MM.1S (cell line): ENCODE data around the gene RHOA.
A peak's percentile ranks its signal among the peaks of the same experiment; 100 is the strongest.

Experiments
- DNase-seq: peaks from one replicate; pipeline ENCODE4 v3.0.0-alpha.2; 2015
- H2AFZ ChIP-seq: fragments of 300-600 bp; sonication (generic); 2 replicates; pipeline ENCODE4 v1.6.0; 2016; ENCODE audit warnings: antibody characterized with exemption, low read length
- H3F3A ChIP-seq: fragments of 300-600 bp; sonication (generic); 2 replicates; pipeline ENCODE4 v1.6.1; 2016; ENCODE audit warnings: mild to moderate bottlenecking, antibody characterized with exemption, low read length, moderate library complexity, mixed read lengths; ENCODE audit not compliant: insufficient read depth
- H3K27ac ChIP-seq: fragments of 300-600 bp; sonication (generic); 2 replicates; pipeline ENCODE4 v1.5.1; 2016; ENCODE audit warnings: mild to moderate bottlenecking, low read length
- H3K27me3 ChIP-seq: fragments of 300-600 bp; sonication (generic); replicated peaks from 2 replicates; pipeline ENCODE4 v1.6.0; 2016; ENCODE audit warnings: low read length; ENCODE audit not compliant: insufficient read depth
- H3K36me3 ChIP-seq: fragments of 300-600 bp; sonication (generic); replicated peaks from 2 replicates; pipeline ENCODE4 v1.6.1; 2016; ENCODE audit warnings: mild to moderate bottlenecking, low read length, mixed read lengths; ENCODE audit not compliant: insufficient read depth
- H3K4me1 ChIP-seq: fragments of 300-600 bp; sonication (generic); 2 replicates; pipeline ENCODE4 v1.6.1; 2016; ENCODE audit warnings: low read length, mixed read lengths
- H3K4me2 ChIP-seq: fragments of 300-600 bp; sonication (generic); 2 replicates; pipeline ENCODE4 v1.6.0; 2016; ENCODE audit warnings: low read depth, low read length
- H3K4me3 ChIP-seq: fragments of 300-600 bp; sonication (generic); 2 replicates; pipeline ENCODE4 v1.5.1; 2016; ENCODE audit warnings: low read length, mixed read lengths
- H3K79me2 ChIP-seq: fragments of 300-600 bp; sonication (generic); 2 replicates; pipeline ENCODE4 v1.6.1; 2016; ENCODE audit warnings: mixed run types, low read length, mixed read lengths
- H3K9ac ChIP-seq: fragments of 300-600 bp; sonication (generic); 2 replicates; pipeline ENCODE4 v1.6.1; 2016; ENCODE audit warnings: low read length, mixed read lengths
- H3K9me2 ChIP-seq: fragments of 300-600 bp; sonication (generic); replicated peaks from 2 replicates; pipeline ENCODE4 v1.6.1; 2016; ENCODE audit warnings: mild to moderate bottlenecking, low read length, mixed read lengths; ENCODE audit not compliant: insufficient read depth
- H3K9me3 ChIP-seq: fragments of 300-600 bp; sonication (generic); replicated peaks from 2 replicates; pipeline ENCODE4 v1.6.1; 2016; ENCODE audit warnings: mild to moderate bottlenecking, low read length, mixed read lengths; ENCODE audit not compliant: insufficient read depth
- H4K20me1 ChIP-seq: fragments of 300-600 bp; sonication (generic); 2 replicates; pipeline ENCODE4 v1.6.1; 2016; ENCODE audit warnings: mild to moderate bottlenecking, low read length, moderate library complexity, mixed read lengths; ENCODE audit not compliant: insufficient read depth
- CTCF ChIP-seq: fragments of 300-600 bp; sonication (generic); IDR thresholded peaks from 2 replicates; pipeline ENCODE4 v1.5.1; 2016; ENCODE audit warnings: antibody characterized with exemption, low read length, mixed read lengths
- EZH2 ChIP-seq: fragments of 300-600 bp; sonication (generic); optimal IDR thresholded peaks from 2 replicates; pipeline ENCODE3; 2017; ENCODE audit warnings: low read depth, mild to moderate bottlenecking, antibody characterized with exemption, low read length, mixed read lengths
- EZH2phosphoT487 ChIP-seq: fragments of 300-600 bp; sonication (generic); IDR thresholded peaks from 2 replicates; pipeline ENCODE4 v1.6.1; 2018; ENCODE audit warnings: antibody characterized with exemption, low read length

RHOA gene

DNA sequence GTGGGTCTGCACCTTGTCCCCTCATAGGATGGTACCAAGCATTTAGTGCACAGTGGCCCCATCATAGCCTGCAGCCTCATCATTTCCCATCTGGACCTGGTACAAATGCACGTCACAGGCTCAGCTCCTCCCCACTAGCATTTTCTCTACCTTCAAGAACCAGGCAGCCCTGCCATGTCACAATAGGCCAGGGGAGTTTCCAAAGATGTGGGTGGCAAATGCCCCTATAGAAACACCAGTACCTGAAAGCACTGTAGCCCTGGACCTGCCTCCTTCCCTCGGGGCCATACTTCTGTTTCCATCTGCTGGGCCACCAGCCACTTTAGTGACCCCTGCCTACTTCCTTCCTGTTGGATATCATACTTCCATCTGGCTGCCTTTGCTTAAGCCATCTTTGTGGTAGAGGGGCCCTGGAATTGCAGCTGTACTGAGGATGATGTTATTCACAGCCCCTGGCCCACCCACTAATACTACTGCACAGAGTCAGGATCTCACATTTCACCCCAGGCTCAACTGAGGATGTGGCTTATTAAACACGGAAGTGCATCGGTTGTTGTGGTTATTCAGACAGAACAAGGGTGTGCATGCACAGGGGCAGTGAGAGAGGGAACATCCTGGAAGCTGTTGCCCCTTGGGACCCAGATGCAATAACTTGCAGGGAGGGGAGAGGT is 4.3 kb upstream of the RHOA start:
- H3K9me2 ChIP-seq = no peaks in the 10 kb centered on the region
- H3K27ac ChIP-seq = peak overlapping the region; percentile 83
- no peaks in the 10 kb centered on the region for H3K36me3 ChIP-seq
- H3K4me1 ChIP-seq = peaks cover 39% of the 10 kb centered on the region
- no peaks in the 10 kb centered on the region for H3K9me3 ChIP-seq
- H3K4me2 ChIP-seq = peak overlapping the region; percentile 38
- peak overlapping the region; percentile 29; the same call in 1 of the 2 replicates for H3K9ac ChIP-seq
- H2AFZ ChIP-seq = no peak overlapping the region
- no peaks in the 10 kb centered on the region for H3K27me3 ChIP-seq
- H4K20me1 ChIP-seq = no peaks in the 10 kb centered on the region
- H3F3A ChIP-seq = peaks cover 23% of the 10 kb centered on the region
- H3K4me3 ChIP-seq = no peak overlapping the region
- peaks cover 33% of the 10 kb centered on the region for H3K79me2 ChIP-seq
- peak; percentile 76 for DNase-seq
- TF ChIP-seq EZH2 (no peak), CTCF (no peak), EZH2phosphoT487 (no peak)

DNA sequence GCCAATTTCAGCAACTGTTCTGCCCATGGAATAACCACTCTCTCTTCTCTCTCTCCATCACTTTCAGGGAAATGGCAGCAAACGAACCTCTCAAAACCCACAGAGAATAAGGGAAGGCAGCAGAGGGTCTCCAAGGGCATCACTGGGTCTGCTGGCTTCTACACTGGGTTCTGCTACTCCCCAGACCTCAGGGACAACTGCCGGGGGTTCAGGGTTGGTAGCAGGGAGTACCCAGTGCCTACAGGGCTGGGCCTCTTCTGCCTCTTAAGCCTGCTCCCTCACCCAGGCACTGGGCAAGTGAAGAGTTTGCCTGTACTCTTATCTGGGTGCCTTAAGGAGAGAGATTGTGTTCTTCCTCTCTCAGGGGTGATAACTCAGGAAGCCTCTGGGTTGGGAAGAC is 3.0 kb upstream of the RHOA start:
- Histone ChIP-seq H3K79me2 (peaks cover 46% of the 10 kb centered on the region), H3K27ac (peak overlapping the region; percentile 83; the same call in 1 of the 2 replicates), H3K4me3 (no peak overlapping the region), H2AFZ (no peak overlapping the region), H3K27me3 (no peaks in the 10 kb centered on the region), H3K4me1 (peaks cover 45% of the 10 kb centered on the region), H3K9ac (no peak overlapping the region), H4K20me1 (peaks cover 9% of the 10 kb centered on the region; the same call in 1 of the 2 replicates), H3K36me3 (no peaks in the 10 kb centered on the region), H3K4me2 (no peak overlapping the region), H3K9me2 (no peaks in the 10 kb centered on the region), H3F3A (peaks cover 23% of the 10 kb centered on the region), H3K9me3 (no peaks in the 10 kb centered on the region)
- DNase-seq = peak; percentile 11
- TF ChIP-seq EZH2phosphoT487 = no peak
- TF ChIP-seq CTCF = no peak
- TF ChIP-seq EZH2 = no peak

GRCh38 chr3:49413338-49413734 is 1.6 kb upstream of the RHOA start:
- Histone ChIP-seq H3K4me3 (peak overlapping the region; percentile 86), H4K20me1 (peaks cover 19% of the 10 kb centered on the region), H2AFZ (no peak overlapping the region), H3K36me3 (no peaks in the 10 kb centered on the region), H3K27me3 (no peaks in the 10 kb centered on the region), H3K4me1 (peaks cover 50% of the 10 kb centered on the region), H3K9ac (peak overlapping the region; percentile 94), H3K27ac (peak overlapping the region; percentile 70; the same call in 1 of the 2 replicates), H3K9me3 (no peaks in the 10 kb centered on the region), H3K9me2 (no peaks in the 10 kb centered on the region), H3K79me2 (peaks cover 60% of the 10 kb centered on the region), H3K4me2 (peak overlapping the region; percentile 99), H3F3A (peaks cover 23% of the 10 kb centered on the region)
- DNase-seq = no peak
- no peak for TF ChIP-seq EZH2
- no peak for TF ChIP-seq CTCF
- no peak for TF ChIP-seq EZH2phosphoT487
